ENCODE results near the gene SMPDL3A. TPM values are rescaled to one million over a fixed set of nuclear protein-coding genes. Genes with fewer than 3 reads are reported as not detected.
A peak's percentile ranks its signal among the peaks of the same experiment; 100 is the strongest.

Gene SMPDL3A
- total RNA-seq, 2 experiments from 2014 or later: 0.14 TPM; not detected in 1

DNA sequence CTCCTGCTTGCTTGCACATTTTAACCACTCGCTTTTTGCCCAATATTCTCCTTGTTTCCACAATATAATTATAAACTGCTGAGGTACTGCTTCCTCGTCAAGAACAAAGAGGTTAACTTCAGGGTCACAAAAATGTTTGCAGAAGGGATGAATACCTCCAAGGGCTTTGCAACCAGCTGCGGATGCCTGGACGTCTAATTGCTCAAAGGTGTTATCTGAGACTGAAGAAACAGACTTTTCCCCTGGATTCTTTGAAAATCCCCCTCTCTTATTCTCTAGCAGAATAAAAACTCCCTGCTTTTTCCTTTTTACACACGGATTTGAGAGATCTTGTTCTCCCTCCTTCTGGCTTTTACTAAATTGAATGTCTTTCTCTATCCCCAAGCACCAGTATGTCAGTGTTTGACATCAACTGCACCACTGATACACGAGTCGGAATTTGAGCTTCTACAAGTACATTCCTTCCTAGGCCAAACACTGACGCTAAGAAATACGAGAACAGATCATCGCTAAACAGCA is 336 bp upstream of the SMPDL3A start:
- no peak for TF ChIP-seq CTCF (IDR thresholded peaks at IDR 0.05)
- Mint-ChIP-seq H3K4me1 (ENCODE audit: low read depth) (peaks cover 15% of the 10 kb centered on the region), H3K36me3 (ENCODE audit: low read depth) (no peaks in the 10 kb centered on the region), H3K4me3 (peak overlapping the region; percentile 77), H3K9me3 (no peaks in the 10 kb centered on the region), H3K27me3 (peaks cover 51% of the 10 kb centered on the region), H3K27ac (no peak overlapping the region)
- ChIA-PET POLR2A (no interaction called here), CTCF (interaction anchor here (1.0 to 2.3 kb wide), 4 partner anchors 9 to 50 kb away, joined by 3 to 13 read pairs (median 4); no protein-coding TSS in a partner anchor)
- intact Hi-C loops (cut with micrococcal nuclease): no loop called here
- DNase-seq: no peak
- ATAC-seq: no peak

DNA sequence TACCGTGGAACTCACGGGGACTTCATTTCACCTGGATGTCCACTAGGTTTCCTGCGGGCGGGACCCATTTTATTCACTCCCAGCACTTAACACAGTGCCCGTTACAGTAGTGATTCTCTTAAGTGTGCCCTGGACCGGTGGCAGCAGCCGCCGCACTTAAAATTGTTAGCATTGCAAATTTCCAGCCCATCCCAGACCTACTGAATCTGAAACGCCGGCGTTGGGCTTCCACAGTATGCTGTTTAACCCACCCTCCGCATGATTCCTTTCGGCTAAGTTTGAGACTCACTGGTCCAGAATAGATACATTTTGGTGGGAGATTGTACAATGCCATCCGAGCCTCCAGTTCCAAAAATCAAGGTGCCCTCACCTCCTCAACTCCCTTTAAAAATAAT is 967 bp downstream of the SMPDL3A start:
- Mint-ChIP-seq H3K27ac (no peak overlapping the region), H3K36me3 (ENCODE audit: low read depth) (no peaks in the 10 kb centered on the region), H3K27me3 (peaks cover 49% of the 10 kb centered on the region), H3K4me1 (ENCODE audit: low read depth) (peaks cover 15% of the 10 kb centered on the region), H3K4me3 (peak overlapping the region; percentile 77), H3K9me3 (no peaks in the 10 kb centered on the region)
- no peak for TF ChIP-seq CTCF (IDR thresholded peaks at IDR 0.05)
- DNase-seq: no peak
- no peak for ATAC-seq
- POLR2A ChIA-PET: no interaction called here
- CTCF ChIA-PET: interaction anchor here (0.6 to 2.3 kb wide), 4 partner anchors 8 to 79 kb away, joined by 3 to 13 read pairs (median 4); no protein-coding TSS in a partner anchor
- intact Hi-C loops (cut with micrococcal nuclease): no loop called here

DNA sequence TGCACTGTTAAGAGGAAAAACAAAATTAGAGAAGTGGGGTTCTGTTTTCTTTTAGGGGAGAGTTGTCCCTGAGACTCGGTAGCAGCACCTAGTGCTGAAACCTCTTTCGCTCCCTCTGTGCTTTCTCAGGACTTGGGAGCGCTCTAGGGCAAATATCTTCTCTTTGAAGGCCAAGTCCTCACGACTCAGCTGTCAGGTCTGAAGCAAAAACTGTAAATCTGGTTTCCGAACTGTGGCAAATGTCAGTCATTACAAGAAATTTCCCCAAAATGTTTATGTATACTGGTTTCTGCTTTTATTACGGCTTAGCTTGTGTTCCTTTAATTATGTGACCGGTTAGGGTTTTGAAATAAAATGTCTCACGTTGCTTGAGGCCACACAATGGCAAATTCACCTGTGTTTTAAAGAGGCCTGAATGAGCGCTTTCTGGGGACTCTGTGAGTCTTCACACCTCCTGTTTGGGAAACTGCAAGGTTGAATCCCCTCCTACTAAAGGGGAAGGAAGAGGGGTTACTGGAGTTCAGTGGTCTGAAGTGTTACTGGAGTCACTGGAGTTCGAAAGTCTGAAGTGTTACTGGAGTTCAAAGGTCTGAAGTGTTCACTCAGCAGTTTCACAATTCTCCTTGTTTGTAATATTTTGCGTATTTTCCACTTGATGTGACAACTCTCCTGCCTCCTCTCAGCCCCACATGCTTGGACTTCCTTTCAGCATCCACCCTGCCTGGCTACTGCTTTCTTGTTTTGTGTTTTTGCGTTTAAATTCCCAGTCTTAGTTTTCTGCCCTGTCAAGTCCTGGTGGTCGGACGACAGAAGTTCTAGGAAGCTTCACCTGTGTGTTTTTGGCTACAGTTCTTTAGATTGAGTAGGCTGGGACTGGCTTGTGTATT is 1.6 kb downstream of the SMPDL3A start:
- TF ChIP-seq CTCF (IDR thresholded peaks at IDR 0.05): no peak
- H3K4me1 Mint-ChIP-seq (ENCODE audit: low read depth): peaks cover 15% of the 10 kb centered on the region
- peaks cover 48% of the 10 kb centered on the region for H3K27me3 Mint-ChIP-seq
- peak overlapping the region; percentile 77 for H3K4me3 Mint-ChIP-seq
- no peak overlapping the region for H3K27ac Mint-ChIP-seq
- ATAC-seq (no peak), DNase-seq (no peak)
- ChIA-PET CTCF (interaction anchor here (0.9 to 2.3 kb wide), 4 partner anchors 11 to 78 kb away, joined by 3 to 13 read pairs (median 4); no protein-coding TSS in a partner anchor), POLR2A (interaction anchor here (0.6 kb wide), 1 partner anchor 655 kb away, joined by 3 read pairs; no protein-coding TSS in a partner anchor)
- H3K36me3 Mint-ChIP-seq (ENCODE audit: low read depth): no peaks in the 10 kb centered on the region
- H3K9me3 Mint-ChIP-seq: no peaks in the 10 kb centered on the region
- intact Hi-C loops (cut with micrococcal nuclease): no loop called here

DNA sequence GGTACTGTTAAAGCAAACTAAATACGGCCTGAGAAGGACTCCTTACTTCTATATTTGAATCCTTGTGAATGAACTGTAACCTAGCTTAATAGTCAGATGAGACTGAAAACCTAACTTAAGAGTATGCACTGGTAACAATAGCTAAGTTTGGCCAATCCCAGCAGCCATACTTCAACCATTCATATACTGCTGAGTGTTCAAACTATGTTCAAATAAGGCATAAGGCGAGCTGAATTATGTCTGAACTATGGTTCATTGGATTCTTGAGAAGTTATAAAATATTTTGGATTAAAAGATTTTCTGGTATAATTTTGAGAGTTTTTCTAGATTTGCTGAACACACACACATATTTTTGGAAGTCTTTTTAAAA is 2.2 kb downstream of the SMPDL3A start:
- Mint-ChIP-seq H3K9me3 (no peaks in the 10 kb centered on the region), H3K4me1 (ENCODE audit: low read depth) (peaks cover 15% of the 10 kb centered on the region), H3K4me3 (no peak overlapping the region), H3K36me3 (ENCODE audit: low read depth) (no peaks in the 10 kb centered on the region), H3K27ac (no peak overlapping the region), H3K27me3 (peaks cover 45% of the 10 kb centered on the region)
- intact Hi-C loops (cut with micrococcal nuclease): no loop called here
- POLR2A ChIA-PET: interaction anchor here (0.6 kb wide), 1 partner anchor 655 kb away, joined by 3 read pairs; no protein-coding TSS in a partner anchor
- DNase-seq (no peak), ATAC-seq (no peak)
- no peak for TF ChIP-seq CTCF (IDR thresholded peaks at IDR 0.05)
- CTCF ChIA-PET: interaction anchor here (0.9 to 1.5 kb wide), 3 partner anchors 11 to 78 kb away, joined by 3 to 4 read pairs (median 3); no protein-coding TSS in a partner anchor

GRCh38 chr6:122792766-122793165 is 3.7 kb downstream of the SMPDL3A start:
- no peak overlapping the region for H3K4me3 Mint-ChIP-seq
- H3K36me3 Mint-ChIP-seq (ENCODE audit: low read depth): no peaks in the 10 kb centered on the region
- no peaks in the 10 kb centered on the region for H3K9me3 Mint-ChIP-seq
- no peak overlapping the region for H3K27ac Mint-ChIP-seq
- TF ChIP-seq CTCF (IDR thresholded peaks at IDR 0.05): no peak
- no peak for DNase-seq
- ChIA-PET CTCF (no interaction called here), POLR2A (interaction anchor here (0.9 kb wide), 1 partner anchor 41 kb away, joined by 3 read pairs; no protein-coding TSS in a partner anchor)
- ATAC-seq: no peak
- H3K4me1 Mint-ChIP-seq (ENCODE audit: low read depth): peaks cover 17% of the 10 kb centered on the region
- intact Hi-C loops (cut with micrococcal nuclease): no loop called here
- peaks cover 37% of the 10 kb centered on the region for H3K27me3 Mint-ChIP-seq
